DOHH2 (cell line): ENCODE data around the gene CCDC177.
"Not testable (repeated sequence)": the region's sequence is repeated elsewhere in the genome, so short reads cannot be mapped to it uniquely, and the experiment has no call there.

Experiments used
- H3F3A ChIP-seq: fragments of 200-600 bp; sonication (generic), shearing (Covaris generic); 2 replicates; pipeline ENCODE4 v1.6.0; 2016; ENCODE audit warnings: antibody characterized with exemption, mild to moderate bottlenecking; ENCODE audit not compliant: control insufficient read depth, insufficient read depth
- H3K27ac ChIP-seq: fragments of 200-600 bp; sonication (generic); 2 replicates; pipeline ENCODE4 v1.5.1; 2014; ENCODE audit warnings: low read depth, mild to moderate bottlenecking, low read length, moderate library complexity
- H3K27me3 ChIP-seq: fragments of 200-600 bp; sonication (generic); 2 replicates; pipeline ENCODE4 v1.6.1; 2014; ENCODE audit warnings: mild to moderate bottlenecking, low read length, mixed read lengths; ENCODE audit not compliant: control insufficient read depth
- H3K36me3 ChIP-seq: fragments of 200-600 bp; sonication (generic); 2 replicates; pipeline ENCODE4 v1.6.1; 2014; ENCODE audit warnings: mild to moderate bottlenecking, low read length, moderate library complexity, mixed read lengths; ENCODE audit not compliant: control insufficient read depth
- H3K4me1 ChIP-seq: fragments of 200-600 bp; sonication (generic); 2 replicates; pipeline ENCODE4 v1.6.1; 2014; ENCODE audit warnings: mild to moderate bottlenecking, low read length, mixed read lengths; ENCODE audit not compliant: control insufficient read depth
- H3K4me2 ChIP-seq: fragments of 200-600 bp; sonication (generic); 2 replicates; pipeline ENCODE4 v1.6.0; 2014; ENCODE audit warnings: mild to moderate bottlenecking, low read length, moderate library complexity
- H3K4me3 ChIP-seq: fragments of 200-600 bp; sonication (generic); 2 replicates; pipeline ENCODE4 v1.5.1; 2014; ENCODE audit warnings: mild to moderate bottlenecking, low read length, mixed read lengths
- H3K79me2 ChIP-seq: fragments of 200-600 bp; sonication (generic); 2 replicates; pipeline ENCODE4 v1.6.1; 2014; ENCODE audit warnings: mild to moderate bottlenecking, low read length, mixed read lengths; ENCODE audit not compliant: control insufficient read depth
- H3K9me2 ChIP-seq: fragments of 200-600 bp; sonication (generic); replicated peaks from 2 replicates; pipeline ENCODE4 v1.6.1; 2014; ENCODE audit warnings: mild to moderate bottlenecking, low read length, mixed read lengths; ENCODE audit not compliant: control insufficient read depth
- H3K9me3 ChIP-seq: fragments of 200-600 bp; sonication (generic); 2 replicates; pipeline ENCODE4 v1.6.1; 2014; ENCODE audit warnings: antibody characterized with exemption, low read length, mixed read lengths; ENCODE audit not compliant: control insufficient read depth, insufficient read depth
- H4K20me1 ChIP-seq: fragments of 200-600 bp; sonication (generic); 2 replicates; pipeline ENCODE4 v1.6.0; 2014; ENCODE audit warnings: low read depth, mild to moderate bottlenecking, antibody characterized with exemption, low read length, moderate library complexity; ENCODE audit not compliant: control insufficient read depth, insufficient read depth
- EZH2phosphoT487 ChIP-seq: fragments of 200-600 bp; sonication (generic); IDR thresholded peaks from 2 replicates; pipeline ENCODE4 v1.6.1; 2017; ENCODE audit warnings: borderline replicate concordance, mild to moderate bottlenecking, antibody characterized with exemption, low read length, moderate library complexity, mixed read lengths
- TF ChIP-seq, protein P1 (sequence below): fragments of 200-600 bp; sonication (generic); IDR thresholded peaks from one replicate; pipeline ENCODE4 v1.5.1; 2014; ENCODE audit warnings: antibody characterized with exemption, mild to moderate bottlenecking, low read depth, low read length; ENCODE audit not compliant: poor library complexity, severe bottlenecking

The CCDC177 gene

DNA sequence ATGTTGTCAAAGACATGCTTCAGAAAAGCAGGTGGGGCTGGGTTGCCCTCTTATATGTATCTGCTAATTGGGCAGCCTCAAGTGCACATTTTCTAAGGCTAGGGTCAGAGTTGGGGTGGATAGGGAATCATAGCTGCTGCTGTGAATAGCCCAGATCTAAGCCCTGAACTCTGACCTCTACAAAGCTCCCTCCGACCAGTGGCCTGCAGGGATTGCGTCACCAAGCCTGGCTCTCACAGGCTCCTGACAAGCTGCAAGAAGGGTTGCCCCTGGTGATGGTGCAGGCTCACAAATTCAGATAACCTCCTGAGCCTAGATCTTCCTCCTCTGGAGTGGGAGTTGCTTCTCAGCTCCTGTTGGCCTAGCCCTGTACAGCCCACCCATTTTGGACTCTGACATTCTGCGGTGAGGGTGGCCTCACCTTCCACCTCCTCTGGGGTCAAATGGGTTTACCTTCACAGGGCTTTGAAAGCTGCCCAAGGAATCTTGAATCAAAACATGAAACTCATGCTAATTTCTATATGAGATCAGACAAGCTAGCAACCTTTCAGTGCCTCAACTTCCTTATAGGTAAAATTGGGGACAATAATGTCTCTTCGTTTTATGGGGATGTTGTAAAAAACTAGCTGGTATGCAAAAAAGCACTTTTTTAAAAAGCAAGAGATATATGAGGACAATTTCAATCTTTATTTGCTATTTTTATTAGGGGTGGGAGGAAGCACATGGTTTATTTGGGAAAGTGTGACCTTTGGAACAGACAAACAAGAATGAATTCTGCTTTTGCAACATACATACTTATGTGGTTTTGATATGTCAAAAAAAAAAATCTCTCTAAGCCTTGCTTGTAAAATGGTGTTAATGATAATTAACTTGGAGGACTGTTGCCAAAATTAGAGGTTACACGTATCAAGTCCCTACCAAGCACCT lies 31.9 kb upstream of the CCDC177 start:
- no peaks in the 10 kb centered on the region; the same call in 1 of the 2 replicates for H3K79me2 ChIP-seq
- no peaks in the 10 kb centered on the region for H3K36me3 ChIP-seq
- no peaks in the 10 kb centered on the region for H3K9me3 ChIP-seq
- H3K4me3 ChIP-seq = no peak overlapping the region
- no peak overlapping the region for H3K4me2 ChIP-seq
- no peak overlapping the region for H3K27ac ChIP-seq
- TF ChIP-seq, protein P1, sequence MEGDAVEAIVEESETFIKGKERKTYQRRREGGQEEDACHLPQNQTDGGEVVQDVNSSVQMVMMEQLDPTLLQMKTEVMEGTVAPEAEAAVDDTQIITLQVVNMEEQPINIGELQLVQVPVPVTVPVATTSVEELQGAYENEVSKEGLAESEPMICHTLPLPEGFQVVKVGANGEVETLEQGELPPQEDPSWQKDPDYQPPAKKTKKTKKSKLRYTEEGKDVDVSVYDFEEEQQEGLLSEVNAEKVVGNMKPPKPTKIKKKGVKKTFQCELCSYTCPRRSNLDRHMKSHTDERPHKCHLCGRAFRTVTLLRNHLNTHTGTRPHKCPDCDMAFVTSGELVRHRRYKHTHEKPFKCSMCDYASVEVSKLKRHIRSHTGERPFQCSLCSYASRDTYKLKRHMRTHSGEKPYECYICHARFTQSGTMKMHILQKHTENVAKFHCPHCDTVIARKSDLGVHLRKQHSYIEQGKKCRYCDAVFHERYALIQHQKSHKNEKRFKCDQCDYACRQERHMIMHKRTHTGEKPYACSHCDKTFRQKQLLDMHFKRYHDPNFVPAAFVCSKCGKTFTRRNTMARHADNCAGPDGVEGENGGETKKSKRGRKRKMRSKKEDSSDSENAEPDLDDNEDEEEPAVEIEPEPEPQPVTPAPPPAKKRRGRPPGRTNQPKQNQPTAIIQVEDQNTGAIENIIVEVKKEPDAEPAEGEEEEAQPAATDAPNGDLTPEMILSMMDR = no peak
- TF ChIP-seq EZH2phosphoT487 = no peak
- no peaks in the 10 kb centered on the region for H4K20me1 ChIP-seq
- H3K27me3 ChIP-seq = no peaks in the 10 kb centered on the region
- no peaks in the 10 kb centered on the region for H3K9me2 ChIP-seq
- peaks cover 19% of the 10 kb centered on the region for H3K4me1 ChIP-seq
- H3F3A ChIP-seq = no peaks in the 10 kb centered on the region

- Histone ChIP-seq H3K79me2 (no peaks in the 10 kb centered on the region; the same call in 1 of the 2 replicates), H3K27me3 (no peaks in the 10 kb centered on the region), H3K27ac (no peak overlapping the region), H3K36me3 (no peaks in the 10 kb centered on the region), H3K4me3 (no peak overlapping the region), H3K9me3 (no peaks in the 10 kb centered on the region), H3K9me2 (no peaks in the 10 kb centered on the region), H3F3A (no peaks in the 10 kb centered on the region), H3K4me1 (peaks cover 16% of the 10 kb centered on the region), H4K20me1 (no peaks in the 10 kb centered on the region), H3K4me2 (no peak overlapping the region)
- no peak for TF ChIP-seq EZH2phosphoT487
- TF ChIP-seq, protein P1 = no peak
These were observed 31.1 kb upstream of the CCDC177 start for GRCh38 chr14:69605738-69606137.

GRCh38 chr14:69600304-69600891 lies 25.7 kb upstream of the CCDC177 start:
- no peaks in the 10 kb centered on the region for H3K4me1 ChIP-seq
- no peak overlapping the region for H3K27ac ChIP-seq
- no peaks in the 10 kb centered on the region for H3K9me3 ChIP-seq
- no peaks in the 10 kb centered on the region for H3K27me3 ChIP-seq
- TF ChIP-seq EZH2phosphoT487 = no peak
- TF ChIP-seq, protein P1 = no peak
- H3K4me3 ChIP-seq = no peak overlapping the region
- no peaks in the 10 kb centered on the region for H3K36me3 ChIP-seq
- no peak overlapping the region for H3K4me2 ChIP-seq
- no peaks in the 10 kb centered on the region for H4K20me1 ChIP-seq
- no peaks in the 10 kb centered on the region for H3K79me2 ChIP-seq
- no peaks in the 10 kb centered on the region for H3K9me2 ChIP-seq
- H3F3A ChIP-seq = no peaks in the 10 kb centered on the region

GRCh38 chr14:69599431-69599830 lies 24.8 kb upstream of the CCDC177 start:
- not testable (repeated sequence) for H3K4me1 ChIP-seq, H3K9me3 ChIP-seq, H3K4me3 ChIP-seq, H3F3A ChIP-seq, H3K79me2 ChIP-seq, H3K4me2 ChIP-seq, H3K9me2 ChIP-seq, H4K20me1 ChIP-seq, H3K27ac ChIP-seq, H3K36me3 ChIP-seq, H3K27me3 ChIP-seq
